ENCODE measurements around the gene IL17RA. TPM values are rescaled to one million over a fixed set of nuclear protein-coding genes. Genes with fewer than 3 reads are reported as not detected.
A peak's percentile ranks its signal among the peaks of the same experiment; 100 is the strongest.

IL17RA gene
- total RNA-seq, 1 donor from 2014 or later, result 15.4 TPM

GRCh38 chr22:17083811-17084441 is 874 bp upstream of the IL17RA start:
- peak; percentile 47 for DNase-seq (ENCODE audit: low spot score)

GRCh38 chr22:17085277-17086181 is 729 bp downstream of the IL17RA start:
- peak; percentile 44 for DNase-seq (ENCODE audit: low spot score)

GRCh38 chr22:17086296-17086695 is 1.5 kb downstream of the IL17RA start:
- peak; percentile 35 for DNase-seq (ENCODE audit: low spot score)

- peak; percentile 36 for DNase-seq (ENCODE audit: low spot score)
Observed at GRCh38 chr22:17086788-17087497, 2.1 kb downstream of the IL17RA start.

- DNase-seq (ENCODE audit: low spot score), result no peak
Observed at GRCh38 chr22:17087498-17088131, 2.8 kb downstream of the IL17RA start.

GRCh38 chr22:17090550-17090949 is 5.8 kb downstream of the IL17RA start:
- DNase-seq (ENCODE audit: low spot score), result no peak

GRCh38 chr22:17091851-17092250 is 7.1 kb downstream of the IL17RA start:
- DNase-seq (ENCODE audit: low spot score), result peak; percentile 32

GRCh38 chr22:17093081-17093480 is 8.3 kb downstream of the IL17RA start:
- DNase-seq (ENCODE audit: low spot score), result no peak

GRCh38 chr22:17095538-17095937 is 10.7 kb downstream of the IL17RA start:
- no peak for DNase-seq (ENCODE audit: low spot score)

GRCh38 chr22:17096071-17096470 is 11.3 kb downstream of the IL17RA start:
- no peak for DNase-seq (ENCODE audit: low spot score)

- DNase-seq (ENCODE audit: low spot score), result no peak
Observed at GRCh38 chr22:17097062-17097461, 12.3 kb downstream of the IL17RA start.

- no peak for DNase-seq (ENCODE audit: low spot score)
Observed at GRCh38 chr22:17097701-17098100, 12.9 kb downstream of the IL17RA start.

GRCh38 chr22:17098379-17098819 is 13.6 kb downstream of the IL17RA start:
- no peak for DNase-seq (ENCODE audit: low spot score)

- no peak for DNase-seq (ENCODE audit: low spot score)
Observed at GRCh38 chr22:17100621-17101020, 15.8 kb downstream of the IL17RA start.

GRCh38 chr22:17101475-17102296 is 16.9 kb downstream of the IL17RA start:
- no peak for DNase-seq (ENCODE audit: low spot score)

GRCh38 chr22:17102297-17102667 is 17.5 kb downstream of the IL17RA start:
- DNase-seq (ENCODE audit: low spot score), result no peak

- DNase-seq (ENCODE audit: low spot score), result no peak
Observed at GRCh38 chr22:17103351-17103750, 18.6 kb downstream of the IL17RA start.

- no peak for DNase-seq (ENCODE audit: low spot score)
Observed at GRCh38 chr22:17104336-17104935, 19.6 kb downstream of the IL17RA start.

- no peak for DNase-seq (ENCODE audit: low spot score)
Observed at GRCh38 chr22:17105143-17106129, 20.6 kb downstream of the IL17RA start.

All from ureter (tissue), 1 donor.